Body of pancreas (tissue), 4 donors: ENCODE measurements around the gene CHP2.

Experiments used
- POLR2A ChIP-seq, 3 donors: fragments of 450-650 bp; IDR thresholded peaks; one replicate each; pipeline ENCODE4 v1.6.1; 2016; ENCODE audit warnings: antibody characterized with exemption in 3 of 3, mild to moderate bottlenecking in 2 of 3
- TF ChIP-seq, protein P1 (sequence below), 7 experiments: fragments of 450-650 bp in 4 of 7; fragments of 200-600 bp in 3 of 7; sonication (generic) in 3 of 7; IDR thresholded peaks; one replicate each; pipeline ENCODE4 v1.5.1; 2016 to 2019; ENCODE audit warnings: antibody characterized with exemption in 7 of 7

DNA sequence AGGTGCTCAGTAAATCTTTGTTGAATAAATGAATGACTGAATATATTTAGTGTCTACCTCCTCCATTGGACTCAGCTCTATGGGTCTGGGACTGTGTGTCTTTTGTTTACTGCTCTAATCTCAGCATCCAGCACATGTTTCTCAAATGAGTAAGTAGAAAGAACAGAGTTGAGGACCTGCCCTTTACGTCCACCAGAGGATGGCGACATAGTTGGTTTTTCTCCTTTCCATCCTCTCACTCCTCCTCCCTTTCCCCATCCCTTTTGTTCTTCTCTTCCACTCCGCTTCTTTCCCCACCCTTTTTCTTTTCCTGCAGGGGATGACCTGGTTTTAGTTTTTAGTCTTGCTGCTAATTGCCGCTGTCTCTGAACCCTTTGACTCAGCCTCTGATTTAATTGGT lies 12.1 kb upstream of the CHP2 start:
- TF ChIP-seq, protein P1, sequence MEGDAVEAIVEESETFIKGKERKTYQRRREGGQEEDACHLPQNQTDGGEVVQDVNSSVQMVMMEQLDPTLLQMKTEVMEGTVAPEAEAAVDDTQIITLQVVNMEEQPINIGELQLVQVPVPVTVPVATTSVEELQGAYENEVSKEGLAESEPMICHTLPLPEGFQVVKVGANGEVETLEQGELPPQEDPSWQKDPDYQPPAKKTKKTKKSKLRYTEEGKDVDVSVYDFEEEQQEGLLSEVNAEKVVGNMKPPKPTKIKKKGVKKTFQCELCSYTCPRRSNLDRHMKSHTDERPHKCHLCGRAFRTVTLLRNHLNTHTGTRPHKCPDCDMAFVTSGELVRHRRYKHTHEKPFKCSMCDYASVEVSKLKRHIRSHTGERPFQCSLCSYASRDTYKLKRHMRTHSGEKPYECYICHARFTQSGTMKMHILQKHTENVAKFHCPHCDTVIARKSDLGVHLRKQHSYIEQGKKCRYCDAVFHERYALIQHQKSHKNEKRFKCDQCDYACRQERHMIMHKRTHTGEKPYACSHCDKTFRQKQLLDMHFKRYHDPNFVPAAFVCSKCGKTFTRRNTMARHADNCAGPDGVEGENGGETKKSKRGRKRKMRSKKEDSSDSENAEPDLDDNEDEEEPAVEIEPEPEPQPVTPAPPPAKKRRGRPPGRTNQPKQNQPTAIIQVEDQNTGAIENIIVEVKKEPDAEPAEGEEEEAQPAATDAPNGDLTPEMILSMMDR (IDR thresholded peaks at IDR 0.05) = no peak
- TF ChIP-seq POLR2A (IDR thresholded peaks at IDR 0.05) = no peak
